DOHH2 (cell line): Measurements from ENCODE around the gene TCF15.

Experiments used
- H3F3A ChIP-seq: fragments of 200-600 bp; sonication (generic), shearing (Covaris generic); 2 replicates; pipeline ENCODE4 v1.6.0; 2016; ENCODE audit warnings: antibody characterized with exemption, mild to moderate bottlenecking; ENCODE audit not compliant: control insufficient read depth, insufficient read depth
- H3K27ac ChIP-seq: fragments of 200-600 bp; sonication (generic); 2 replicates; pipeline ENCODE4 v1.5.1; 2014; ENCODE audit warnings: low read depth, mild to moderate bottlenecking, low read length, moderate library complexity
- H3K27me3 ChIP-seq: fragments of 200-600 bp; sonication (generic); 2 replicates; pipeline ENCODE4 v1.6.1; 2014; ENCODE audit warnings: mild to moderate bottlenecking, low read length, mixed read lengths; ENCODE audit not compliant: control insufficient read depth
- H3K36me3 ChIP-seq: fragments of 200-600 bp; sonication (generic); 2 replicates; pipeline ENCODE4 v1.6.1; 2014; ENCODE audit warnings: mild to moderate bottlenecking, low read length, moderate library complexity, mixed read lengths; ENCODE audit not compliant: control insufficient read depth
- H3K4me1 ChIP-seq: fragments of 200-600 bp; sonication (generic); 2 replicates; pipeline ENCODE4 v1.6.1; 2014; ENCODE audit warnings: mild to moderate bottlenecking, low read length, mixed read lengths; ENCODE audit not compliant: control insufficient read depth
- H3K4me2 ChIP-seq: fragments of 200-600 bp; sonication (generic); 2 replicates; pipeline ENCODE4 v1.6.0; 2014; ENCODE audit warnings: mild to moderate bottlenecking, low read length, moderate library complexity
- H3K4me3 ChIP-seq: fragments of 200-600 bp; sonication (generic); 2 replicates; pipeline ENCODE4 v1.5.1; 2014; ENCODE audit warnings: mild to moderate bottlenecking, low read length, mixed read lengths
- H3K79me2 ChIP-seq: fragments of 200-600 bp; sonication (generic); 2 replicates; pipeline ENCODE4 v1.6.1; 2014; ENCODE audit warnings: mild to moderate bottlenecking, low read length, mixed read lengths; ENCODE audit not compliant: control insufficient read depth
- H3K9me2 ChIP-seq: fragments of 200-600 bp; sonication (generic); replicated peaks from 2 replicates; pipeline ENCODE4 v1.6.1; 2014; ENCODE audit warnings: mild to moderate bottlenecking, low read length, mixed read lengths; ENCODE audit not compliant: control insufficient read depth
- H3K9me3 ChIP-seq: fragments of 200-600 bp; sonication (generic); 2 replicates; pipeline ENCODE4 v1.6.1; 2014; ENCODE audit warnings: antibody characterized with exemption, low read length, mixed read lengths; ENCODE audit not compliant: control insufficient read depth, insufficient read depth
- H4K20me1 ChIP-seq: fragments of 200-600 bp; sonication (generic); 2 replicates; pipeline ENCODE4 v1.6.0; 2014; ENCODE audit warnings: low read depth, mild to moderate bottlenecking, antibody characterized with exemption, low read length, moderate library complexity; ENCODE audit not compliant: control insufficient read depth, insufficient read depth
- EZH2phosphoT487 ChIP-seq: fragments of 200-600 bp; sonication (generic); IDR thresholded peaks from 2 replicates; pipeline ENCODE4 v1.6.1; 2017; ENCODE audit warnings: borderline replicate concordance, mild to moderate bottlenecking, antibody characterized with exemption, low read length, moderate library complexity, mixed read lengths
- TF ChIP-seq, protein P1 (sequence below): fragments of 200-600 bp; sonication (generic); IDR thresholded peaks from one replicate; pipeline ENCODE4 v1.5.1; 2014; ENCODE audit warnings: antibody characterized with exemption, mild to moderate bottlenecking, low read depth, low read length; ENCODE audit not compliant: poor library complexity, severe bottlenecking

The TCF15 gene

DNA sequence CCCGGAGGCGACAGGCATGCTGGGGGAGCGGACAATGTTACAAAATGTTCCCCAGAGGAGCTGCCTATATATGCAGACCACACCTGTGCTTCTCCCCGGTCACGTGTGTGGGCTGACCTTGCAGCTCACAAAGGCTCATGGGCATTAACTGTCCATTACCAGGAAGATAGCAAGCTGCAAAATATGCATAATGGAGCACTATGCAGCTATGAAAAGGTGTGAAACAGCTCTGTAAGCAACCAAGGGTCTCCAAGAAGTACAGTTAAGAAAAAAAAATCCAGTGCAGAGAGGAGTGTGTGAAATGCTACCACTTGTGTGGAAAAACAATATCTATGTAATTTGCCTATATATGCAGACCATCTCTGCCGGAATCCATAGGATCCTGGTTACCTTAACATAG lies 9.4 kb downstream of the TCF15 start:
- TF ChIP-seq, protein P1, sequence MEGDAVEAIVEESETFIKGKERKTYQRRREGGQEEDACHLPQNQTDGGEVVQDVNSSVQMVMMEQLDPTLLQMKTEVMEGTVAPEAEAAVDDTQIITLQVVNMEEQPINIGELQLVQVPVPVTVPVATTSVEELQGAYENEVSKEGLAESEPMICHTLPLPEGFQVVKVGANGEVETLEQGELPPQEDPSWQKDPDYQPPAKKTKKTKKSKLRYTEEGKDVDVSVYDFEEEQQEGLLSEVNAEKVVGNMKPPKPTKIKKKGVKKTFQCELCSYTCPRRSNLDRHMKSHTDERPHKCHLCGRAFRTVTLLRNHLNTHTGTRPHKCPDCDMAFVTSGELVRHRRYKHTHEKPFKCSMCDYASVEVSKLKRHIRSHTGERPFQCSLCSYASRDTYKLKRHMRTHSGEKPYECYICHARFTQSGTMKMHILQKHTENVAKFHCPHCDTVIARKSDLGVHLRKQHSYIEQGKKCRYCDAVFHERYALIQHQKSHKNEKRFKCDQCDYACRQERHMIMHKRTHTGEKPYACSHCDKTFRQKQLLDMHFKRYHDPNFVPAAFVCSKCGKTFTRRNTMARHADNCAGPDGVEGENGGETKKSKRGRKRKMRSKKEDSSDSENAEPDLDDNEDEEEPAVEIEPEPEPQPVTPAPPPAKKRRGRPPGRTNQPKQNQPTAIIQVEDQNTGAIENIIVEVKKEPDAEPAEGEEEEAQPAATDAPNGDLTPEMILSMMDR: no peak
- TF ChIP-seq EZH2phosphoT487: no peak
- no peak overlapping the region for H3K4me2 ChIP-seq
- no peaks in the 10 kb centered on the region for H3K27me3 ChIP-seq
- H3K9me2 ChIP-seq: no peaks in the 10 kb centered on the region
- no peaks in the 10 kb centered on the region for H3K9me3 ChIP-seq
- no peaks in the 10 kb centered on the region for H3F3A ChIP-seq
- H3K36me3 ChIP-seq: no peaks in the 10 kb centered on the region
- no peak overlapping the region for H3K27ac ChIP-seq
- H3K4me1 ChIP-seq: no peaks in the 10 kb centered on the region
- H4K20me1 ChIP-seq: no peaks in the 10 kb centered on the region
- no peaks in the 10 kb centered on the region for H3K79me2 ChIP-seq
- no peak overlapping the region for H3K4me3 ChIP-seq

DNA sequence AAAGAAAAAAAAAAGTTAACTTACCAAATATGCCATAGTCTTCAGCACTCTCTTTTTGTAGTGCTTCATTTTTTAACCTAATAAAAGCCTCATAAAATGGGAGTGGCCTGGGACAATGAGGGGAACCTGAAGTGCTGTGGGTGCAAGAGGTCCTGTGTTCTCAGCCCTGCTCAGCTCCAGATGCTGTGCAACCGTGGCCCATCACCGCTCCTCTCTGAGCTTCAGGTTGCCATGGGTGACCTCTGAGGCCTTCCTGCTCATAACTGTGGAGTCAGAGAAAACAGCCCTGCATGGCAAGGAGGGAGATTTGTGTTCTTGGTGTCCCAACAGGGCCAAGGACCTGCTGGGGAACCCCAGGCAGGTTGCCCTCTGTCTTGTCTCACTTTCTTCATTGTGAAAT lies 10.0 kb downstream of the TCF15 start:
- Histone ChIP-seq H4K20me1 (no peaks in the 10 kb centered on the region), H3K4me3 (no peak overlapping the region), H3K36me3 (no peaks in the 10 kb centered on the region), H3K9me3 (no peaks in the 10 kb centered on the region), H3K9me2 (no peaks in the 10 kb centered on the region), H3K4me1 (no peaks in the 10 kb centered on the region), H3K79me2 (no peaks in the 10 kb centered on the region), H3K27me3 (no peaks in the 10 kb centered on the region), H3F3A (no peaks in the 10 kb centered on the region), H3K4me2 (no peak overlapping the region), H3K27ac (no peak overlapping the region)
- TF ChIP-seq, protein P1: no peak
- TF ChIP-seq EZH2phosphoT487: no peak

DNA sequence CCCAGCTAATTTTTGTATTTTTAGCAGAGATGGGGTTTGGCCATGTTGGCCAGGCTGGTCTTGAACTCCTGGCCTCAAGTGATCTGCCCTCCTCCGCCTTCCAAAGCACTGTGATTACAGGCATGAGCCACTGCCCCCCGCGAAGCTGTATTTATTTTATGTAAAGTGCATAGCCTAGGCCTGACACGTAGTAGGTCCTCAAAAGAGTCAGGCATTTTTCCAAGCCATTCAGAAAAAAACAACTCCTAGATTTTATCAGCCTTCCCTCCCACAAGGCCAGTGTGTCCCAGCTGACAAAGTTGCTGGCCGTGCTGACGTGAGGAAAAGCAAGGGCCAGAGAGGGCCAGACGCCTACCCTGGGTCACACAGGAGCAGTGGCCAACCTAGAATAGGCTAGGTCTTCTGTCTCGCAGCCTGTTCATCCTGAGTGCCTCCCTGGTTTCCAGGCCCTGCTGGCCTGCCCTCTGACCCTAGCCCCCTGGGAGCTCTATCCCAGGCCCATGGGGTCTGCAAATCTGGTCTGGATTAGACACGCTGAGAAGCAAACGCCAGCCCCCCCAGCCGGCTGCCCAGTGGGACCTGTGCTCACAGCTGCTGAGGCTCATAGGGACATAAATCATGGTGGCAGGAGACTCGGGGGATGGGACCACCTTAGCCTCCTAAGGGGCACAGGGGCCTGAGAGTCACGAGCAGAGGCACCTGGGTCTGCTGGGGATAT lies 11.8 kb downstream of the TCF15 start:
- TF ChIP-seq, protein P1: no peak
- H3K36me3 ChIP-seq: no peaks in the 10 kb centered on the region
- H3K27ac ChIP-seq: no peak overlapping the region
- no peaks in the 10 kb centered on the region for H3K4me1 ChIP-seq
- no peak overlapping the region for H3K4me3 ChIP-seq
- no peaks in the 10 kb centered on the region for H3K27me3 ChIP-seq
- H3K79me2 ChIP-seq: no peaks in the 10 kb centered on the region
- no peaks in the 10 kb centered on the region for H3F3A ChIP-seq
- no peaks in the 10 kb centered on the region for H4K20me1 ChIP-seq
- no peak overlapping the region for H3K4me2 ChIP-seq
- no peaks in the 10 kb centered on the region for H3K9me3 ChIP-seq
- no peaks in the 10 kb centered on the region for H3K9me2 ChIP-seq
